ENCODE results near the gene CYREN.

Gene CYREN

GRCh38 chr7:135197343-135197742 lies 26.8 kb upstream of the CYREN start:
- H3K36me3 ChIP-seq (ENCODE audit: control insufficient read depth, insufficient read depth, low read length) = peaks cover 58% of the 10 kb centered on the region
- no peak overlapping the region for H3K4me3 ChIP-seq (ENCODE audit: extremely low read depth, insufficient read depth, low read length, poor library complexity, severe bottlenecking)
- H3K4me1 ChIP-seq (ENCODE audit: control insufficient read depth, insufficient read depth, low read length, poor library complexity, severe bottlenecking) = peaks cover 5% of the 10 kb centered on the region
- H3K27ac ChIP-seq (ENCODE audit: low read depth, low read length, severe bottlenecking) = no peak overlapping the region
- 83 to 87% methylated on average over 1 to 2 of the region's 2 CpGs for WGBS, 2 experiments (ENCODE audit: insufficient coverage in 2 of 2)
- no peaks in the 10 kb centered on the region for H3K9me3 ChIP-seq (ENCODE audit: control insufficient read depth, low read length)

GRCh38 chr7:135195968-135196629 lies 25.6 kb upstream of the CYREN start:
- Histone ChIP-seq H3K36me3 (ENCODE audit: control insufficient read depth, insufficient read depth, low read length) (peaks cover 52% of the 10 kb centered on the region), H3K4me3 (ENCODE audit: extremely low read depth, insufficient read depth, low read length, poor library complexity, severe bottlenecking) (no peak overlapping the region), H3K27ac (ENCODE audit: low read depth, low read length, severe bottlenecking) (no peak overlapping the region), H3K9me3 (ENCODE audit: control insufficient read depth, low read length) (no peaks in the 10 kb centered on the region), H3K4me1 (ENCODE audit: control insufficient read depth, insufficient read depth, low read length, poor library complexity, severe bottlenecking) (peaks cover 5% of the 10 kb centered on the region)
- 93 to 97% methylated on average over 6 to 11 of the region's 14 CpGs for WGBS, 2 experiments (ENCODE audit: insufficient coverage in 2 of 2)

- Histone ChIP-seq H3K36me3 (ENCODE audit: control insufficient read depth, insufficient read depth, low read length) (peaks cover 45% of the 10 kb centered on the region), H3K4me3 (ENCODE audit: extremely low read depth, insufficient read depth, low read length, poor library complexity, severe bottlenecking) (no peak overlapping the region), H3K4me1 (ENCODE audit: control insufficient read depth, insufficient read depth, low read length, poor library complexity, severe bottlenecking) (peaks cover 5% of the 10 kb centered on the region), H3K27ac (ENCODE audit: low read depth, low read length, severe bottlenecking) (no peak overlapping the region), H3K9me3 (ENCODE audit: control insufficient read depth, low read length) (no peaks in the 10 kb centered on the region)
- WGBS, 2 experiments (ENCODE audit: insufficient coverage in 2 of 2) = 91 to 96% methylated on average over 3 of the region's 4 CpGs
These were observed 24.6 kb upstream of the CYREN start for GRCh38 chr7:135195156-135195555.

GRCh38 chr7:135194494-135195095 lies 24.1 kb upstream of the CYREN start:
- 94 to 95% methylated on average over 6 to 10 of the region's 12 CpGs for WGBS, 2 experiments (ENCODE audit: insufficient coverage in 2 of 2)
- no peaks in the 10 kb centered on the region for H3K9me3 ChIP-seq (ENCODE audit: control insufficient read depth, low read length)
- no peak overlapping the region for H3K27ac ChIP-seq (ENCODE audit: low read depth, low read length, severe bottlenecking)
- no peak overlapping the region for H3K4me3 ChIP-seq (ENCODE audit: extremely low read depth, insufficient read depth, low read length, poor library complexity, severe bottlenecking)
- H3K36me3 ChIP-seq (ENCODE audit: control insufficient read depth, insufficient read depth, low read length) = peaks cover 45% of the 10 kb centered on the region
- H3K4me1 ChIP-seq (ENCODE audit: control insufficient read depth, insufficient read depth, low read length, poor library complexity, severe bottlenecking) = peaks cover 5% of the 10 kb centered on the region

GRCh38 chr7:135193615-135194081 lies 23.1 kb upstream of the CYREN start:
- WGBS, 2 experiments (ENCODE audit: insufficient coverage in 2 of 2) = 88 to 91% methylated on average over 4 to 10 of the region's 10 CpGs
- Histone ChIP-seq H3K9me3 (ENCODE audit: control insufficient read depth, low read length) (no peaks in the 10 kb centered on the region), H3K4me1 (ENCODE audit: control insufficient read depth, insufficient read depth, low read length, poor library complexity, severe bottlenecking) (peaks cover 5% of the 10 kb centered on the region), H3K4me3 (ENCODE audit: extremely low read depth, insufficient read depth, low read length, poor library complexity, severe bottlenecking) (no peak overlapping the region), H3K36me3 (ENCODE audit: control insufficient read depth, insufficient read depth, low read length) (peaks cover 50% of the 10 kb centered on the region), H3K27ac (ENCODE audit: low read depth, low read length, severe bottlenecking) (no peak overlapping the region)

GRCh38 chr7:135192914-135193536 lies 22.5 kb upstream of the CYREN start:
- Histone ChIP-seq H3K36me3 (ENCODE audit: control insufficient read depth, insufficient read depth, low read length) (peaks cover 45% of the 10 kb centered on the region), H3K4me3 (ENCODE audit: extremely low read depth, insufficient read depth, low read length, poor library complexity, severe bottlenecking) (no peak overlapping the region), H3K9me3 (ENCODE audit: control insufficient read depth, low read length) (no peaks in the 10 kb centered on the region), H3K27ac (ENCODE audit: low read depth, low read length, severe bottlenecking) (no peak overlapping the region), H3K4me1 (ENCODE audit: control insufficient read depth, insufficient read depth, low read length, poor library complexity, severe bottlenecking) (peaks cover 5% of the 10 kb centered on the region)
- 99 to 100% methylated on average over 7 to 10 of the region's 11 CpGs for WGBS, 2 experiments (ENCODE audit: insufficient coverage in 2 of 2)

GRCh38 chr7:135190703-135191102 lies 20.2 kb upstream of the CYREN start:
- Histone ChIP-seq H3K4me1 (ENCODE audit: control insufficient read depth, insufficient read depth, low read length, poor library complexity, severe bottlenecking) (peaks cover 5% of the 10 kb centered on the region), H3K36me3 (ENCODE audit: control insufficient read depth, insufficient read depth, low read length) (peaks cover 45% of the 10 kb centered on the region), H3K4me3 (ENCODE audit: extremely low read depth, insufficient read depth, low read length, poor library complexity, severe bottlenecking) (no peak overlapping the region), H3K27ac (ENCODE audit: low read depth, low read length, severe bottlenecking) (no peak overlapping the region), H3K9me3 (ENCODE audit: control insufficient read depth, low read length) (no peaks in the 10 kb centered on the region)

GRCh38 chr7:135189961-135190360 lies 19.5 kb upstream of the CYREN start:
- whole genome bisulfite sequencing, 2 experiments (ENCODE audit: insufficient coverage in 2 of 2) = 93 to 100% methylated on average over 3 to 4 of the region's 4 CpGs
- no peak overlapping the region for H3K4me3 ChIP-seq (ENCODE audit: extremely low read depth, insufficient read depth, low read length, poor library complexity, severe bottlenecking)
- no peaks in the 10 kb centered on the region for H3K9me3 ChIP-seq (ENCODE audit: control insufficient read depth, low read length)
- no peak overlapping the region for H3K27ac ChIP-seq (ENCODE audit: low read depth, low read length, severe bottlenecking)
- peaks cover 51% of the 10 kb centered on the region for H3K36me3 ChIP-seq (ENCODE audit: control insufficient read depth, insufficient read depth, low read length)
- peaks cover 5% of the 10 kb centered on the region for H3K4me1 ChIP-seq (ENCODE audit: control insufficient read depth, insufficient read depth, low read length, poor library complexity, severe bottlenecking)

- H3K9me3 ChIP-seq (ENCODE audit: control insufficient read depth, low read length) = no peaks in the 10 kb centered on the region
These were observed 18.7 kb upstream of the CYREN start for GRCh38 chr7:135189221-135189662.

GRCh38 chr7:135188298-135188984 lies 17.9 kb upstream of the CYREN start:
- Histone ChIP-seq H3K4me1 (ENCODE audit: control insufficient read depth, insufficient read depth, low read length, poor library complexity, severe bottlenecking) (no peaks in the 10 kb centered on the region), H3K36me3 (ENCODE audit: control insufficient read depth, insufficient read depth, low read length) (peaks cover 47% of the 10 kb centered on the region), H3K27ac (ENCODE audit: low read depth, low read length, severe bottlenecking) (no peak overlapping the region), H3K4me3 (ENCODE audit: extremely low read depth, insufficient read depth, low read length, poor library complexity, severe bottlenecking) (no peak overlapping the region), H3K9me3 (ENCODE audit: control insufficient read depth, low read length) (no peaks in the 10 kb centered on the region)
- 95 to 99% methylated on average over 11 to 12 of the region's 12 CpGs for WGBS, 2 experiments (ENCODE audit: insufficient coverage in 2 of 2)

More at GRCh38 chr7:135189221-135189662, 18.7 kb upstream of the CYREN start:
- Histone ChIP-seq H3K36me3 (ENCODE audit: control insufficient read depth, insufficient read depth, low read length) (peaks cover 44% of the 10 kb centered on the region), H3K4me3 (ENCODE audit: extremely low read depth, insufficient read depth, low read length, poor library complexity, severe bottlenecking) (no peak overlapping the region), H3K4me1 (ENCODE audit: control insufficient read depth, insufficient read depth, low read length, poor library complexity, severe bottlenecking) (peaks cover 5% of the 10 kb centered on the region), H3K27ac (ENCODE audit: low read depth, low read length, severe bottlenecking) (no peak overlapping the region)
- 95 to 98% methylated on average over 6 of the region's 6 CpGs for WGBS, 2 experiments (ENCODE audit: insufficient coverage in 2 of 2)

Measured in mesodermal cell (in vitro differentiated cells).